GM18508 (cell line): ENCODE measurements around the gene SSBP2.
"Not testable (repeated sequence)": the region's sequence is repeated elsewhere in the genome, so short reads cannot be mapped to it uniquely, and the experiment has no call there.

Source experiments
- ATAC-seq: cut with Tn5 transposase; IDR thresholded peaks from one replicate; pipeline ENCODE4 v1.9.1; 2021; ENCODE audit warnings: moderate number of reproducible peaks; ENCODE audit not compliant: insufficient read depth, unreplicated experiment

The SSBP2 gene

DNA sequence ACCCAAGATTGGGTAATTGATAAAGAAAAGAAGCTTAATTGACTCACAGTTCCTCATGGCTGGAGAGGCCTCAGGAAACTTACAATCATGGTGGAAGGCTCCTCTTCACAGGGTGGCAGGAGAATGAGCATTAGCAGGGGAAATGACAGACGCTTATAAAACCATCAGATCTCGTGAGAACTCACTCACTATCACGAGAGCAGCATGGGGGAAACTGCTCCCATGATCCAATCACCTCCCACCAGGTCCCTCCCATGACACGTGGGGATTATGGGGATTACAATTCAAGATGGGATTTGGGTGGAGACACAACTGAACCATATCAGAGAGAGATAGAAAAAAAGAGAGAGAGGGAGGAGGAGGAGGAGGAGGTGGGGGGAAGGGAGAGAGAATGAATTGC is 343.1 kb downstream of the SSBP2 start:
- not testable (repeated sequence) for ATAC-seq

DNA sequence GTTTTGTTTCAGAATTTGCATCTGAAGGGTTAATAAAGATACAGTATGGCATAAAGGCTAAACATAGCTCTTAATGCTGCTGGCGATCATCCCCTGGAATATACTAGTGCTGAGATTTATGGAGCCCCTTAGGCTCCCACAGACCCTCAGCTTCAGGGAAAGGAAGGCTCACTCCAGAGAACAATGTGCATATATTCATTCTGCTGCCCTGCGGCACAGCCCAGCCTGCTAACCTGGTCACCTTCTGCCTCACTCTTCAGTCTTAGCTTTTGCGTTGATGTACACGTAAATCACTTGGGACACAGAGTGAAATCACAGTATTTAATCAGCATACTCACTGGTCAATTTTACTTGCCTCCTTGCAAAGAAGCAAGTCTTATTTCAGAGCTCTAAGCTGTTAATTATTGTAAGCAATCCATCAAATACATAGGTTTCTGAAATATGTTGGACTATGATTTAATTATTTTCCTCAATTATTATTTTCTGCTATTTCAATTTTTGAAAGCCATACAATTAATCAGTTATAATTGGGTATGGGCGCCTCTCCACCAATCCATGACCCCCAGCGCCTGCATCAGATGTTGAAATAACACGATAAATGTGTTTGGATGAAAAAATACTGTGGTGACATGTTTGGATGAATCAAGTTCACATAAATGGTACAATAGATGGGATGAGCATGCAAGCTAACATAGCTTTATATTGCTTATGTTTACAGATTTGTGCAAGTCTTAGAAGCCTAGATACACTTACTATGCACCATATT is 345.6 kb downstream of the SSBP2 start:
- no peak for ATAC-seq

GRCh38 chr5:81402192-81402930 is 348.5 kb downstream of the SSBP2 start:
- no peak for ATAC-seq

- no peak for ATAC-seq
These were observed 349.6 kb downstream of the SSBP2 start for GRCh38 chr5:81401266-81401665.

DNA sequence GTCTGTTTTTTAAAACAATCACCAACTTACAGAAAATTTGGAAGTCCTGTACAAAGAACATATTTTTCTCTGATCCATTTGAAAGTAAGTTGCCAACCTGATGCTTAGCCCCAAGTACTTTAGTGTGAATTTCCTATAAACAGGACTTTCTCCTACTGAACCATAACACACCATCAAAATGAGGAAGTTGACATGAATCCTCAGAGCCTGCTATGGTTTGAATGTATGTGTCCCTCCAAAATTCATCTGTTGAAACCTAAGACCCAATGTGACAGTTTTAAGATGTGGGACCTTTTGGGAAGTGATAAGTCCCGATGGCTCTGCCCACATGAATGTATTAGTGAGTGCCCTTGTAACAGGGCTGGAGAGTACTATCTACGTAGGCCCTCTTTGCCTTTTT is 350.5 kb downstream of the SSBP2 start:
- no peak for ATAC-seq

DNA sequence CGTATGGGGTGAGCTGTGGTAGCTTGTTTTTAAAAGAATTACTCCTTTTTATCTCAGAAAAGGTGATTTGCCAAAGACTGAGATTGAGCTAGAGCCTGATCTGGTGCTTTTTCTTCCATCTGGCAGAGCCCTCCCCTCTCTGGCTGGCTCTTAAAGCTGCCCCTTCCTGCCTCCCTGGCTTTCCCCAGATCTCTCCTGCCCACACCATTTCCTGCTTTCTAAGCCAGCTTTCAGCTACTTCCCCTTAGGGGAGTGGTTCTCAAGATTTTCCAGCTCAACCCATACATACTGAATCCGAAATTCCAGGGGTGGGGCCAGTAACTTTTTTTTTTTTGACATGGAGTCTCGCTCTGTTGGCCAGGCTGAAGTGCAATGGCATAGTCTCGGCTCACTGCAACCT is 352.2 kb downstream of the SSBP2 start:
- ATAC-seq, result no peak

GRCh38 chr5:81397176-81397575 is 353.7 kb downstream of the SSBP2 start:
- ATAC-seq, result no peak

DNA sequence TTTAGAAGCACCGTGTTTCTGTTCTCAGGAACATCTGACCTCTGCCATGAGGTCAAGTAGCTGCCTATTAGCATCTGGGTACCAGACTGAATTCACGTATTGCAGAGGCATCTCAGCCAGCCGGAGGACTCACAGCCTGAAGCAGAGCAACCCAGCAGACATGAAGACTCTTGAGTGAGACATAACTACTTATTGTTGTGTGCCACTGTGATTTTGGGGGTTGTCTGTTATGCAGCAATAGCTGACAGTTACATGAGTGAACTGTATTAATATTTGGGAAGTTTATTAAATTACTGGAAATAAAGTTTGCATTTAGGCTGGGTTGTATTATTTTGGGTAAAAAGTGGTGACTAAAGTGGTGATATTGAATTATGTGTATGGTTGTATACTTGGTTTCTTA is 355.6 kb downstream of the SSBP2 start:
- no peak for ATAC-seq

GRCh38 chr5:81393783-81394718 is 356.8 kb downstream of the SSBP2 start, which contains the start of gene ACOT12:
Gene ACOT12, minus strand, starts transcription at chr5:81394134. Its CDS starts 20 bp downstream, at chr5:81394114.
- ATAC-seq, result no peak

- ATAC-seq, result no peak
These were observed 357.5 kb downstream of the SSBP2 start for GRCh38 chr5:81393430-81393782.

DNA sequence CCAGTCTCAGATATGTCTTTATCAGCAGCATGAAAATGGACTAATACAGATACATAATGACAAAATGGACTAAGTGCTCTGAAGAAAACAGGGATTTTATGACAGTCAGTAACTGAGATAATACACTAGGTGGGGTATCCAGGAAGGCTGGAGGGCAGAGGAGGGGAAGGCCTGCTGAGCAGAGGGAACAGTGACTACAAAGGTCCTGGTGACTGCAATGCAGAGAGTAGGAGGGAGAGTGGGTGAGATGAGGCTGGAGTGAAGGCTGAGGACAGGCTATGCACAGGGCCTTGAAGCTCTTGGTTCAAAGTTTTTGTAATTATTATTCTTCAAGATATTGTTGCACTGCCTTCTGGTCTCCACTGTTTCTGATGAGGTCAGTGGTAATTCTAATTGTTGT is 361.9 kb downstream of the SSBP2 start:
- no peak for ATAC-seq

DNA sequence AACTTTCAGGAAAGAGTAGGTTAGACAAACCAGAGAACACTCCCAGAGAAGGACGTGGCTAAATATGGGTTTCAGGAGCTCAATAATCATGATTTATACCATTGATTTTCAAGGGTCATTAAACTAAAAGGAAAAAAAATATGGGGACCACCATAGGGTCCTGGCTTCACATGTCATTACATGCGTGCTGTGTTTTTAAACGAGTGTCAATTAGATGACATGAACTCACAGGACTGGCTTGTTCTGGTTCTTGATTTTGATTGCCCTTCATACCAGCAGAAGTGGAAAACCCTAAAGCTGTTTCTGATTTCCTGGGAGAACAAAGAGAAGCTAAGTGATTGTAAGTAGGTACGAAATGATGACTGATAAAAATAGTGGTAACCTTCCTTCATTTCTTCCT is 362.7 kb downstream of the SSBP2 start:
- ATAC-seq, result no peak

GRCh38 chr5:81383867-81384266 is 367.0 kb downstream of the SSBP2 start:
- ATAC-seq, result no peak

DNA sequence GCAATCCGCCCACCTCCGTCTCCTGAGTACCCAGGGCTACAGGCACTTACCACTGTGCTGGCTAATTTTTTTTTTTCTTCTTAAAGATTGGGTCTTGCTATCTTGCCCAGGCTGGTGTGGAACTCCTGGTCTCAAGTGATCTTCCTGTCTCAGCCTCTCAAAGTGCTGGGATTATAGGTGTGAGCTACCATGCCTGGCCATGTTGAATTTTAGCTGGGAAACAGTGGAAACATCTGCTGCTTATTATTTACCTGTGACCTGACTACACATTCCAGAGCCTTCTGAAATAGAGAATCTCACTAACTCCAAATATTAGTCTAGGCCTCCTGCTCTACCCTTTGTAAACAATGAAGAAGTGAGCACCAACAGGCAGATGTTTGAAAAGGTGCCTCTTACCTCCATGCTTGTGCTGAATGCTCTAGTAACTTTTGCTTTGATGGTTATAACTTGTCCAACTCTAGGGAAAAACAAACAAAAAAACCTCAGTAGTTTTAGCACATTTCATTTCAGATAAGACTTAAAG is 379.5 kb downstream of the SSBP2 start:
- no peak for ATAC-seq

- ATAC-seq, result no peak
These were observed 380.0 kb downstream of the SSBP2 start for GRCh38 chr5:81370912-81371311.

GRCh38 chr5:81365541-81365940 is 385.4 kb downstream of the SSBP2 start:
- no peak for ATAC-seq

DNA sequence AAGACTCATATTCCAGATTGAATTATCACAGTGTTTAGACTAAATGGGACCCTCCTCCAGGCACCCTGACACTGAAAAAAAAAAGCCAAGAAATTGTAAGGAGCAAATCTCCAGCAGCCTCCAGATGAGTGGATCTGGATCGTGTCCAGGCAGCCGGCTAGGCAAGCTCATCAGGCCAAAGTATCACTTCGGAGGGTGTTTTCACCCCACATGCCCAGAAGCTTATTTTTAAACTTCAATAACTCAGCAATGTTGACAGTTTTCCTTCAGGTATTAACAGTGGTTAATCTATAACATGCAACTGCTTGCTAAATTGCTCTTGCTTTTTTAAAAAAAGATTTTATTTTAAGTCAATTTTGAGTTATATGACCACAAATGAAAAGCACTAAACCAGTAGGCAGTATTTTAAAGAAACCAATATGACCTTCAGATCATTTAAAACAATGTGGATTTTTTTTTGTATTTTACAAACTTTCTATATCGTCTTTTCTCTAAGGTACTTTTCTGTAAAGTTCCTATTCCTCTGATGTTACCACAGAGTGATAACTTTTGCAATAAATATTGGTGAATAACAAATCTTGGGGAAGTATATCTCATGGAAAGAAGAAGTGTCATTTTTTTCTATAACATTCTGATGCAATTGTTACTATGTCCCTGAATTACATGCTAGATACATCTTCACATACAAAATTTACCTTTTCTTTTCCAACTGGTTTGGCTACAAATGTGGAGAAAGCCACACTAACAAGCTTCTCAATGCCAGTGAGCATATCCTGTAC is 387.6 kb downstream of the SSBP2 start:
- no peak for ATAC-seq
